Thyroid gland (tissue), 4 donors: ENCODE results near the gene CRELD1. TPM values are rescaled to one million over a fixed set of nuclear protein-coding genes. Genes with fewer than 3 reads are reported as not detected.

Experiments used
- DNase-seq, 2 donors: peaks; one replicate each; pipeline ENCODE4 v3.0.0-alpha.2; 2019
- H3K27ac ChIP-seq, 3 donors: fragments of 200-600 bp; sonication (generic); 1 replicate in 2 of 3; 2 replicates in 1 of 3; pipeline ENCODE4 v1.5.1; 2016 to 2019; ENCODE audit warnings: mild to moderate bottlenecking in 1 of 3, moderate library complexity in 1 of 3
- H3K27me3 ChIP-seq: fragments of 200-600 bp; sonication (generic); one replicate; pipeline ENCODE4 v1.5.1; 2019
- H3K36me3 ChIP-seq, 2 donors: fragments of 200-600 bp; sonication (generic); one replicate each; pipeline ENCODE4 v1.5.1; 2016 to 2019
- H3K4me1 ChIP-seq, 2 donors: fragments of 200-600 bp; sonication (generic); one replicate each; pipeline ENCODE4 v1.5.1; 2017 to 2019
- H3K4me3 ChIP-seq, 3 donors: fragments of 200-600 bp; sonication (generic); replicated peaks in 1 of 3; 1 replicate in 2 of 3; 2 replicates in 1 of 3; pipeline ENCODE4 v1.5.1; 2016; ENCODE audit warnings: mild to moderate bottlenecking in 1 of 3
- H3K9me3 ChIP-seq: fragments of 200-600 bp; sonication (generic); one replicate; pipeline ENCODE4 v1.5.1; 2017
- CTCF ChIP-seq, 6 experiments: fragments of 200-600 bp in 3 of 6; fragments of 450-650 bp in 3 of 6; sonication (generic) in 3 of 6; IDR thresholded peaks; one replicate each; pipeline ENCODE4 v1.5.1; 2016 to 2019; ENCODE audit warnings: antibody characterized with exemption in 6 of 6, mild to moderate bottlenecking in 2 of 6, inconsistent platforms in 1 of 6, moderate library complexity in 1 of 6
- POLR2A ChIP-seq, 2 donors: fragments of 450-650 bp; IDR thresholded peaks; one replicate each; pipeline ENCODE4 v1.6.1; 2017; ENCODE audit warnings: antibody characterized with exemption in 2 of 2, mild to moderate bottlenecking in 2 of 2, moderate library complexity in 1 of 2
- WGBS, 2 donors: methylation state at CpG; one replicate each; pipeline ENCODE4 v1.1.5; 2017; 5-methylcytosine and 5-hydroxymethylcytosine counted together
- intact Hi-C: fragments of 100-400 bp; cut with DNase I; formaldehyde crosslinking; loops from one replicate; pipeline ENCODE4 v1.15.1; 2023
- total RNA-seq, 4 donors: library from RNA; depleted of rRNA; stranded (reverse); fragments of >200 nt; gene quantifications; one replicate each; pipeline ENCODE4 v1.2.3, GENCODE V29; 2016

CRELD1 gene
- 100 to 1,000 TPM in 2 of 4 donors, 10 to 100 TPM in 2; 57.3 to 192 (median 96.7) TPM for total RNA-seq

GRCh38 chr3:9933561-9934234 is at the start of gene CRELD1:
Gene CRELD1, plus strand, starts transcription at chr3:9933834. Its CDS starts 605 bp downstream, at chr3:9934439.
- WGBS, 2 donors, result 0 to 1% methylated on average over 20 to 27 of the region's 50 CpGs

GRCh38 chr3:9884555-9885165 is 49.0 kb upstream of the CRELD1 start:
- Histone ChIP-seq H3K36me3 (no peaks in the 10 kb centered on the region), H3K27me3 (no peaks in the 10 kb centered on the region), H3K4me1 (no peaks in the 10 kb centered on the region), H3K9me3 (no peaks in the 10 kb centered on the region), H3K4me3 (no peak overlapping the region), H3K27ac (no peak overlapping the region)
- 79 to 83% methylated on average over 11 of the region's 11 CpGs for WGBS, 2 donors
- intact Hi-C loops, result no loop called here
- TF ChIP-seq POLR2A (IDR thresholded peaks at IDR 0.05) (no peak), CTCF (IDR thresholded peaks at IDR 0.05) (no peak)
- DNase-seq, result no peak

More at GRCh38 chr3:9933561-9934234, at the start of gene CRELD1:
- H3K27ac ChIP-seq, result peak within 1 kb of the TSS; percentile 88 to 98 (median 90)
- TF ChIP-seq CTCF (IDR thresholded peaks at IDR 0.05) (no peak), POLR2A (IDR thresholded peaks at IDR 0.05) (peak; percentile 53 to 97)
- peak within 1 kb of the TSS; percentile 39 to 80 (median 70) for H3K4me3 ChIP-seq
- intact Hi-C loops, result no loop called here
- H3K9me3 ChIP-seq, result no peaks in the 10 kb centered on the region
- no peaks in the 10 kb centered on the region for H3K27me3 ChIP-seq
- H3K36me3 ChIP-seq, result peaks cover 6 to 20% of the 10 kb centered on the region in 2 donors
- H3K4me1 ChIP-seq, result peaks cover 25 to 39% of the 10 kb centered on the region in 2 donors
- DNase-seq, result peak; percentile 98

- Histone ChIP-seq H3K27me3 (no peaks in the 10 kb centered on the region), H3K27ac (no peak overlapping the region), H3K36me3 (no peaks in the 10 kb centered on the region), H3K4me3 (no peak overlapping the region), H3K9me3 (no peaks in the 10 kb centered on the region), H3K4me1 (peaks cover 3 to 4% of the 10 kb centered on the region in 2 donors)
- TF ChIP-seq CTCF (IDR thresholded peaks at IDR 0.05) (no peak), POLR2A (IDR thresholded peaks at IDR 0.05) (no peak)
- no peak for DNase-seq
- intact Hi-C loops, result no loop called here
These were observed 47.3 kb upstream of the CRELD1 start for GRCh38 chr3:9886328-9886727.

GRCh38 chr3:9887480-9887879 is 46.2 kb upstream of the CRELD1 start:
- Histone ChIP-seq H3K27me3 (no peaks in the 10 kb centered on the region), H3K27ac (no peak overlapping the region), H3K36me3 (peaks cover 0 to 1% of the 10 kb centered on the region in 2 donors), H3K4me3 (no peak overlapping the region), H3K9me3 (no peaks in the 10 kb centered on the region), H3K4me1 (peaks cover 11 to 13% of the 10 kb centered on the region in 2 donors)
- no peak for TF ChIP-seq POLR2A (IDR thresholded peaks at IDR 0.05)
- DNase-seq, result no peak
- 84 to 86% methylated on average over 5 of the region's 5 CpGs for WGBS, 2 donors
- intact Hi-C loops, result no loop called here

- Histone ChIP-seq H3K9me3 (no peaks in the 10 kb centered on the region), H3K4me3 (no peak overlapping the region), H3K4me1 (peaks cover 11 to 14% of the 10 kb centered on the region in 2 donors), H3K27me3 (no peaks in the 10 kb centered on the region), H3K36me3 (peaks cover 7 to 12% of the 10 kb centered on the region in 2 donors), H3K27ac (no peak overlapping the region)
- no peak for DNase-seq
- 87 to 88% methylated on average over 3 of the region's 3 CpGs for WGBS, 2 donors
- intact Hi-C loops, result no loop called here
- TF ChIP-seq POLR2A (IDR thresholded peaks at IDR 0.05) (no peak), CTCF (IDR thresholded peaks at IDR 0.05) (no peak)
These were observed 45.1 kb upstream of the CRELD1 start for GRCh38 chr3:9888540-9888939.
